WTC11 (cell line): ENCODE results near the gene ERC1. TPM values are rescaled to one million over a fixed set of nuclear protein-coding genes. Genes with fewer than 3 reads are reported as not detected.

ENCODE experiments used
- ATAC-seq: fragments of 200-7000 bp; cut with Tn5 transposase; 2 replicates; pipeline ENCODE4 v1.10.0; 2021; ENCODE audit warnings: mild to moderate bottlenecking, moderate library complexity
- CTCF ChIA-PET: fragments of 300-600 bp; sonication (Branson Sonifier 250); formaldehyde crosslinking; loops from one replicate; lab custom pipeline; 2021; ENCODE audit warnings: antibody characterized with exemption; lab: Charles Lee
- POLR2A ChIA-PET: fragments of 350-600 bp; sonication (Branson Sonifier 250); formaldehyde crosslinking; loops from one replicate; lab custom pipeline; 2021; ENCODE audit warnings: antibody characterized with exemption; lab: Charles Lee
- DNase-seq: peaks from one replicate; pipeline ENCODE4 v3.0.0; 2021; ENCODE audit warnings: low spot score
- H3K27ac Mint-ChIP-seq: 2 replicates; pipeline ENCODE4 v1.8.0; 2021; ENCODE audit warnings: mixed read lengths
- H3K27me3 Mint-ChIP-seq: 2 replicates; pipeline ENCODE4 v1.8.0; 2021; ENCODE audit warnings: low read depth, mild to moderate bottlenecking, moderate library complexity, mixed read lengths
- H3K36me3 Mint-ChIP-seq: 2 replicates; pipeline ENCODE4 v1.8.0; 2021; ENCODE audit warnings: mixed read lengths
- H3K4me1 Mint-ChIP-seq: 2 replicates; pipeline ENCODE4 v1.8.0; 2022; ENCODE audit warnings: mixed read lengths
- H3K4me3 Mint-ChIP-seq: 2 replicates; pipeline ENCODE4 v1.8.0; 2021; ENCODE audit warnings: mild to moderate bottlenecking, moderate library complexity, mixed read lengths
- H3K9me3 Mint-ChIP-seq: 2 replicates; pipeline ENCODE4 v1.8.0; 2021; ENCODE audit warnings: mixed read lengths
- ATF1 ChIP-seq: sonication (generic); formaldehyde crosslinking; IDR thresholded peaks from 2 replicates; pipeline ENCODE4 v1.8.1; 2023; ENCODE audit warnings: mild to moderate bottlenecking, moderate library complexity, missing genetic modification reagents
- FOXK1 ChIP-seq: sonication (generic); formaldehyde crosslinking; IDR thresholded peaks from 2 replicates; pipeline ENCODE4 v1.8.0; 2022; ENCODE audit warnings: mild to moderate bottlenecking, moderate library complexity, missing genetic modification reagents
- GTF2I ChIP-seq: fragments of 250-450 bp; sonication (Bioruptor Pico); conservative IDR thresholded peaks from 2 replicates; pipeline ENCODE4 v1.4.0; 2021; ENCODE audit warnings: mild to moderate bottlenecking
- JAZF1 ChIP-seq: fragments of 250-450 bp; sonication (Bioruptor Pico); IDR thresholded peaks from 2 replicates; pipeline ENCODE4 v1.9.0; 2021; ENCODE audit warnings: moderate library complexity, mild to moderate bottlenecking, inconsistent platforms
- KAT7 ChIP-seq: sonication (generic); formaldehyde crosslinking; IDR thresholded peaks from 2 replicates; pipeline ENCODE4 v1.8.1; 2023; ENCODE audit warnings: missing genetic modification reagents, mild to moderate bottlenecking, borderline replicate concordance
- MXD4 ChIP-seq: fragments of 250-450 bp; sonication (Bioruptor Pico); IDR thresholded peaks from 2 replicates; pipeline ENCODE4 v1.8.0; 2021; ENCODE audit warnings: mild to moderate bottlenecking, moderate library complexity, borderline replicate concordance
- NR1H2 ChIP-seq: sonication (generic); formaldehyde crosslinking; IDR thresholded peaks from 2 replicates; pipeline ENCODE4 v1.9.0; 2021; ENCODE audit warnings: mild to moderate bottlenecking, moderate library complexity, missing genetic modification reagents
- TEAD1 ChIP-seq: sonication (generic); formaldehyde crosslinking; IDR thresholded peaks from 2 replicates; pipeline ENCODE4 v1.8.0; 2022; ENCODE audit warnings: mild to moderate bottlenecking, missing genetic modification reagents
- ZNF263 ChIP-seq: sonication (generic); formaldehyde crosslinking; IDR thresholded peaks from 2 replicates; pipeline ENCODE4 v1.8.1; 2022; ENCODE audit warnings: low read depth, mild to moderate bottlenecking, moderate library complexity, missing genetic modification reagents
- total RNA-seq: library from RNA; stranded (reverse); gene quantifications from 3 replicates; pipeline ENCODE4 v1.2.3, GENCODE V29; 2021
- TF ChIP-seq, protein P1 (sequence below): fragments of 250-450 bp; sonication (Bioruptor Pico); IDR thresholded peaks from 2 replicates; pipeline ENCODE4 v1.9.0; 2021; ENCODE audit warnings: moderate library complexity, mild to moderate bottlenecking, inconsistent platforms, borderline replicate concordance
- TF ChIP-seq, protein P2 (sequence below): sonication (generic); formaldehyde crosslinking; conservative IDR thresholded peaks from 2 replicates; pipeline ENCODE4 v1.8.1; 2022; ENCODE audit warnings: mild to moderate bottlenecking, missing genetic modification reagents
- TF ChIP-seq, protein P3 (sequence below): fragments of 250-450 bp; sonication (Bioruptor Pico); IDR thresholded peaks from 2 replicates; pipeline ENCODE4 v1.9.0; 2021; ENCODE audit warnings: mild to moderate bottlenecking
- TF ChIP-seq, protein P4 (sequence below): sonication (generic); formaldehyde crosslinking; IDR thresholded peaks from 2 replicates; pipeline ENCODE4 v1.8.0; 2022; ENCODE audit warnings: mild to moderate bottlenecking, missing genetic modification reagents
- TF ChIP-seq, protein P5 (sequence below): sonication (generic); formaldehyde crosslinking; IDR thresholded peaks from 2 replicates; pipeline ENCODE4 v1.8.1; 2023; ENCODE audit warnings: mild to moderate bottlenecking, missing genetic modification reagents, borderline replicate concordance
- TF ChIP-seq, protein P6 (sequence below): fragments of 200-600 bp; IDR thresholded peaks from 2 replicates; pipeline ENCODE4 v1.8.0; 2022; ENCODE audit warnings: antibody characterized with exemption
- TF ChIP-seq, protein P7 (sequence below): sonication (generic); formaldehyde crosslinking; conservative IDR thresholded peaks from 2 replicates; pipeline ENCODE4 v1.8.1; 2023; ENCODE audit warnings: mild to moderate bottlenecking, low read depth, missing genetic modification reagents, moderate library complexity
- TF ChIP-seq, protein P8 (sequence below): sonication (generic); formaldehyde crosslinking; IDR thresholded peaks from 2 replicates; pipeline ENCODE4 v1.8.1; 2022; ENCODE audit warnings: missing genetic modification reagents, borderline replicate concordance

Gene ERC1
- total RNA-seq, 1 experiment from 2014 or later: 47.5 TPM

DNA sequence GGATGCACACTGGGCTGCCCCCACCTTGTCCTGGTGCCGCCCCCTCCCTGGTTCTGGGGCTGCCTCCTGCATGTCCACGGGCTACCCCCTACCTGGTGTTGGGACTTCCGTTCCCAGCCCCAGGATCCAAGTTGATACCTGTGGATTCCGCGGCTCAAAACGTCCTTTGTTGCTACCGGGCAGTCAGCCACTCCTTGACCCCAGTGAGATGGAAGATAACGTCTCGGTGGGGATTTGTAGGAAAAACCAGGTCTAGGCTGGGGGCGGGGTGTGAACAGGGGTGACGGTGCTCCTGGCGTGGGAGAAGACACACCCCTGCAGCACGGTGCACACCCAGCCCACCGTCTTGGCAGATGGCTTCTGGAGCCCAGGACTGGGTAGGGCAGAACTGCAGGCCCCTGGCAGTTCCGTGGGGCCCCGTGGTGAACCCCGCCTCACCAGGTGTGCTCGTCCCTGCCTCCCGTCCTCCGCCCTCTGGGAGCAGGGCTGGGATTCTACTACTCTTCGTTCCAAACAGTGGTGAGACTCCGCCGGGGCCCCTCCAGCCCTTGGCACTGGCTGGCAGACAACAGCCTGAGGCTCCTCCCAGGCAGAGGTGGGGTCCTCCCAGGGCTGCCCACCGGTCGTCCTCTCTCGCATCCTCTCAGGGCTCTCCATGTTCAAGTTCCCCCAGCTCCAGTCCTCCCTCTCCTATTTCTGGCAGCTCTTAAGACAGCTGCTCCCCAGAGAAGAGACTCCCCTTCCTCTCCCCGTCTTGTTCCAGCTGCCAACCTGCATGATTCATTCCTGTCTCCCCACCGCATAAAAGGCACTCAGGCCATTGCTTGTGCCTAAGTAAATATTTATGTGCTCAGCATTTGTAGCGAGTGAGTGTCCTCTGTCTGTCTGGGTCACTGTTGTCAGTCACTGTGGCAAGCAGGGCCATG, 527.8 kb downstream of the ERC1 start:
- Mint-ChIP-seq H3K36me3 (no peaks in the 10 kb centered on the region), H3K4me1 (peaks cover 23% of the 10 kb centered on the region), H3K27ac (no peak overlapping the region), H3K4me3 (no peak overlapping the region), H3K27me3 (no peaks in the 10 kb centered on the region; the same call in 1 of the 2 replicates), H3K9me3 (peaks cover 12% of the 10 kb centered on the region)
- ATAC-seq (no peak), DNase-seq (no peak)
- POLR2A ChIA-PET: no interaction called here
- CTCF ChIA-PET: interaction anchor here (1.0 to 3.7 kb wide), 5 partner anchors 13 to 87 kb away, joined by 3 to 44 read pairs (median 10); no protein-coding TSS in a partner anchor
- TF ChIP-seq ATF1 (no peak), ZNF263 (CRISPR knock-in tag) (0 out of 2 replicates have a peak, but pooled peaks have one; percentile 41)

DNA sequence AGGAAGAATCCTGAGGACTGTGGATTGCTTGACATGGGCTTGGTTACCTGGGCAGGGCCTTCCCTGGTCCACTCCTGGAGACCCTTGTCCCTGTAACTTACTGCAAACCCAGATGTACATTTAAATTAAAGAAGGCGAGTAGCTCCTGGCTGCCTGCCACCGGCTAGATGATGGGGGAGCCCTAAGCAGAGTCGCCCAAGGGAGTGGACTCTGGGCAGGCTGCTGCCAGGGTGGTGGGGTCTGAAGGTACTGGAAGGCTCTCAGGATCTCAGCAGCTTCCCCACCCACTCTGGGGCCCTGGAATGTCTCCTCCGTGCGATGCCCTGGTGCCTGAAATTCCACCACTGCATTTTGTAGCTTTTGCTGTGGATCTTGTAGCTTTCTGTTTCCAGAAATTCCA, 528.6 kb downstream of the ERC1 start:
- H3K4me3 Mint-ChIP-seq: no peak overlapping the region
- H3K9me3 Mint-ChIP-seq: peaks cover 10% of the 10 kb centered on the region
- ChIA-PET CTCF (interaction anchor here (0.6 to 3.7 kb wide), 3 partner anchors 16 to 170 kb away, joined by 3 to 44 read pairs (median 3); no protein-coding TSS in a partner anchor), POLR2A (no interaction called here)
- H3K27ac Mint-ChIP-seq: no peak overlapping the region
- DNase-seq: no peak
- no peak for ATAC-seq
- H3K27me3 Mint-ChIP-seq: peaks cover 6% of the 10 kb centered on the region
- no peaks in the 10 kb centered on the region for H3K36me3 Mint-ChIP-seq
- peaks cover 30% of the 10 kb centered on the region for H3K4me1 Mint-ChIP-seq
- TF ChIP-seq, protein P1, sequence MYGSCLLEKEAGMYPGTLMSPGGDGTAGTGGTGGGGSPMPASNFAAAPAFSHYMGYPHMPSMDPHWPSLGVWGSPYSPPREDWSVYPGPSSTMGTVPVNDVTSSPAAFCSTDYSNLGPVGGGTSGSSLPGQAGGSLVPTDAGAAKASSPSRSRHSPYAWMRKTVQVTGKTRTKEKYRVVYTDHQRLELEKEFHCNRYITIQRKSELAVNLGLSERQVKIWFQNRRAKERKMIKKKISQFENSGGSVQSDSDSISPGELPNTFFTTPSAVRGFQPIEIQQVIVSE (CRISPR knock-in tag): no peak
- no peak for TF ChIP-seq FOXK1 (CRISPR knock-in tag)
- TF ChIP-seq, protein P2, sequence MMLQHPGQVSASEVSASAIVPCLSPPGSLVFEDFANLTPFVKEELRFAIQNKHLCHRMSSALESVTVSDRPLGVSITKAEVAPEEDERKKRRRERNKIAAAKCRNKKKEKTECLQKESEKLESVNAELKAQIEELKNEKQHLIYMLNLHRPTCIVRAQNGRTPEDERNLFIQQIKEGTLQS (CRISPR knock-in tag): no peak
- TF ChIP-seq, protein P3, sequence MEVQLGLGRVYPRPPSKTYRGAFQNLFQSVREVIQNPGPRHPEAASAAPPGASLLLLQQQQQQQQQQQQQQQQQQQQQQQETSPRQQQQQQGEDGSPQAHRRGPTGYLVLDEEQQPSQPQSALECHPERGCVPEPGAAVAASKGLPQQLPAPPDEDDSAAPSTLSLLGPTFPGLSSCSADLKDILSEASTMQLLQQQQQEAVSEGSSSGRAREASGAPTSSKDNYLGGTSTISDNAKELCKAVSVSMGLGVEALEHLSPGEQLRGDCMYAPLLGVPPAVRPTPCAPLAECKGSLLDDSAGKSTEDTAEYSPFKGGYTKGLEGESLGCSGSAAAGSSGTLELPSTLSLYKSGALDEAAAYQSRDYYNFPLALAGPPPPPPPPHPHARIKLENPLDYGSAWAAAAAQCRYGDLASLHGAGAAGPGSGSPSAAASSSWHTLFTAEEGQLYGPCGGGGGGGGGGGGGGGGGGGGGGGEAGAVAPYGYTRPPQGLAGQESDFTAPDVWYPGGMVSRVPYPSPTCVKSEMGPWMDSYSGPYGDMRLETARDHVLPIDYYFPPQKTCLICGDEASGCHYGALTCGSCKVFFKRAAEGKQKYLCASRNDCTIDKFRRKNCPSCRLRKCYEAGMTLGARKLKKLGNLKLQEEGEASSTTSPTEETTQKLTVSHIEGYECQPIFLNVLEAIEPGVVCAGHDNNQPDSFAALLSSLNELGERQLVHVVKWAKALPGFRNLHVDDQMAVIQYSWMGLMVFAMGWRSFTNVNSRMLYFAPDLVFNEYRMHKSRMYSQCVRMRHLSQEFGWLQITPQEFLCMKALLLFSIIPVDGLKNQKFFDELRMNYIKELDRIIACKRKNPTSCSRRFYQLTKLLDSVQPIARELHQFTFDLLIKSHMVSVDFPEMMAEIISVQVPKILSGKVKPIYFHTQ (CRISPR knock-in tag): no peak
- no peak for TF ChIP-seq KAT7 (CRISPR knock-in tag)
- no peak for TF ChIP-seq MXD4 (CRISPR knock-in tag)
- TF ChIP-seq, protein P4, sequence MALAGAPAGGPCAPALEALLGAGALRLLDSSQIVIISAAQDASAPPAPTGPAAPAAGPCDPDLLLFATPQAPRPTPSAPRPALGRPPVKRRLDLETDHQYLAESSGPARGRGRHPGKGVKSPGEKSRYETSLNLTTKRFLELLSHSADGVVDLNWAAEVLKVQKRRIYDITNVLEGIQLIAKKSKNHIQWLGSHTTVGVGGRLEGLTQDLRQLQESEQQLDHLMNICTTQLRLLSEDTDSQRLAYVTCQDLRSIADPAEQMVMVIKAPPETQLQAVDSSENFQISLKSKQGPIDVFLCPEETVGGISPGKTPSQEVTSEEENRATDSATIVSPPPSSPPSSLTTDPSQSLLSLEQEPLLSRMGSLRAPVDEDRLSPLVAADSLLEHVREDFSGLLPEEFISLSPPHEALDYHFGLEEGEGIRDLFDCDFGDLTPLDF (CRISPR knock-in tag): no peak
- TF ChIP-seq, protein P5, sequence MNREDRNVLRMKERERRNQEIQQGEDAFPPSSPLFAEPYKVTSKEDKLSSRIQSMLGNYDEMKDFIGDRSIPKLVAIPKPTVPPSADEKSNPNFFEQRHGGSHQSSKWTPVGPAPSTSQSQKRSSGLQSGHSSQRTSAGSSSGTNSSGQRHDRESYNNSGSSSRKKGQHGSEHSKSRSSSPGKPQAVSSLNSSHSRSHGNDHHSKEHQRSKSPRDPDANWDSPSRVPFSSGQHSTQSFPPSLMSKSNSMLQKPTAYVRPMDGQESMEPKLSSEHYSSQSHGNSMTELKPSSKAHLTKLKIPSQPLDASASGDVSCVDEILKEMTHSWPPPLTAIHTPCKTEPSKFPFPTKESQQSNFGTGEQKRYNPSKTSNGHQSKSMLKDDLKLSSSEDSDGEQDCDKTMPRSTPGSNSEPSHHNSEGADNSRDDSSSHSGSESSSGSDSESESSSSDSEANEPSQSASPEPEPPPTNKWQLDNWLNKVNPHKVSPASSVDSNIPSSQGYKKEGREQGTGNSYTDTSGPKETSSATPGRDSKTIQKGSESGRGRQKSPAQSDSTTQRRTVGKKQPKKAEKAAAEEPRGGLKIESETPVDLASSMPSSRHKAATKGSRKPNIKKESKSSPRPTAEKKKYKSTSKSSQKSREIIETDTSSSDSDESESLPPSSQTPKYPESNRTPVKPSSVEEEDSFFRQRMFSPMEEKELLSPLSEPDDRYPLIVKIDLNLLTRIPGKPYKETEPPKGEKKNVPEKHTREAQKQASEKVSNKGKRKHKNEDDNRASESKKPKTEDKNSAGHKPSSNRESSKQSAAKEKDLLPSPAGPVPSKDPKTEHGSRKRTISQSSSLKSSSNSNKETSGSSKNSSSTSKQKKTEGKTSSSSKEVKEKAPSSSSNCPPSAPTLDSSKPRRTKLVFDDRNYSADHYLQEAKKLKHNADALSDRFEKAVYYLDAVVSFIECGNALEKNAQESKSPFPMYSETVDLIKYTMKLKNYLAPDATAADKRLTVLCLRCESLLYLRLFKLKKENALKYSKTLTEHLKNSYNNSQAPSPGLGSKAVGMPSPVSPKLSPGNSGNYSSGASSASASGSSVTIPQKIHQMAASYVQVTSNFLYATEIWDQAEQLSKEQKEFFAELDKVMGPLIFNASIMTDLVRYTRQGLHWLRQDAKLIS (CRISPR knock-in tag): no peak
- TF ChIP-seq, protein P6, sequence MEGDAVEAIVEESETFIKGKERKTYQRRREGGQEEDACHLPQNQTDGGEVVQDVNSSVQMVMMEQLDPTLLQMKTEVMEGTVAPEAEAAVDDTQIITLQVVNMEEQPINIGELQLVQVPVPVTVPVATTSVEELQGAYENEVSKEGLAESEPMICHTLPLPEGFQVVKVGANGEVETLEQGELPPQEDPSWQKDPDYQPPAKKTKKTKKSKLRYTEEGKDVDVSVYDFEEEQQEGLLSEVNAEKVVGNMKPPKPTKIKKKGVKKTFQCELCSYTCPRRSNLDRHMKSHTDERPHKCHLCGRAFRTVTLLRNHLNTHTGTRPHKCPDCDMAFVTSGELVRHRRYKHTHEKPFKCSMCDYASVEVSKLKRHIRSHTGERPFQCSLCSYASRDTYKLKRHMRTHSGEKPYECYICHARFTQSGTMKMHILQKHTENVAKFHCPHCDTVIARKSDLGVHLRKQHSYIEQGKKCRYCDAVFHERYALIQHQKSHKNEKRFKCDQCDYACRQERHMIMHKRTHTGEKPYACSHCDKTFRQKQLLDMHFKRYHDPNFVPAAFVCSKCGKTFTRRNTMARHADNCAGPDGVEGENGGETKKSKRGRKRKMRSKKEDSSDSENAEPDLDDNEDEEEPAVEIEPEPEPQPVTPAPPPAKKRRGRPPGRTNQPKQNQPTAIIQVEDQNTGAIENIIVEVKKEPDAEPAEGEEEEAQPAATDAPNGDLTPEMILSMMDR: no peak
- TF ChIP-seq GTF2I: no peak
- TF ChIP-seq, protein P7, sequence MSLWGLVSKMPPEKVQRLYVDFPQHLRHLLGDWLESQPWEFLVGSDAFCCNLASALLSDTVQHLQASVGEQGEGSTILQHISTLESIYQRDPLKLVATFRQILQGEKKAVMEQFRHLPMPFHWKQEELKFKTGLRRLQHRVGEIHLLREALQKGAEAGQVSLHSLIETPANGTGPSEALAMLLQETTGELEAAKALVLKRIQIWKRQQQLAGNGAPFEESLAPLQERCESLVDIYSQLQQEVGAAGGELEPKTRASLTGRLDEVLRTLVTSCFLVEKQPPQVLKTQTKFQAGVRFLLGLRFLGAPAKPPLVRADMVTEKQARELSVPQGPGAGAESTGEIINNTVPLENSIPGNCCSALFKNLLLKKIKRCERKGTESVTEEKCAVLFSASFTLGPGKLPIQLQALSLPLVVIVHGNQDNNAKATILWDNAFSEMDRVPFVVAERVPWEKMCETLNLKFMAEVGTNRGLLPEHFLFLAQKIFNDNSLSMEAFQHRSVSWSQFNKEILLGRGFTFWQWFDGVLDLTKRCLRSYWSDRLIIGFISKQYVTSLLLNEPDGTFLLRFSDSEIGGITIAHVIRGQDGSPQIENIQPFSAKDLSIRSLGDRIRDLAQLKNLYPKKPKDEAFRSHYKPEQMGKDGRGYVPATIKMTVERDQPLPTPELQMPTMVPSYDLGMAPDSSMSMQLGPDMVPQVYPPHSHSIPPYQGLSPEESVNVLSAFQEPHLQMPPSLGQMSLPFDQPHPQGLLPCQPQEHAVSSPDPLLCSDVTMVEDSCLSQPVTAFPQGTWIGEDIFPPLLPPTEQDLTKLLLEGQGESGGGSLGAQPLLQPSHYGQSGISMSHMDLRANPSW (CRISPR knock-in tag): no peak
- TF ChIP-seq, protein P8, sequence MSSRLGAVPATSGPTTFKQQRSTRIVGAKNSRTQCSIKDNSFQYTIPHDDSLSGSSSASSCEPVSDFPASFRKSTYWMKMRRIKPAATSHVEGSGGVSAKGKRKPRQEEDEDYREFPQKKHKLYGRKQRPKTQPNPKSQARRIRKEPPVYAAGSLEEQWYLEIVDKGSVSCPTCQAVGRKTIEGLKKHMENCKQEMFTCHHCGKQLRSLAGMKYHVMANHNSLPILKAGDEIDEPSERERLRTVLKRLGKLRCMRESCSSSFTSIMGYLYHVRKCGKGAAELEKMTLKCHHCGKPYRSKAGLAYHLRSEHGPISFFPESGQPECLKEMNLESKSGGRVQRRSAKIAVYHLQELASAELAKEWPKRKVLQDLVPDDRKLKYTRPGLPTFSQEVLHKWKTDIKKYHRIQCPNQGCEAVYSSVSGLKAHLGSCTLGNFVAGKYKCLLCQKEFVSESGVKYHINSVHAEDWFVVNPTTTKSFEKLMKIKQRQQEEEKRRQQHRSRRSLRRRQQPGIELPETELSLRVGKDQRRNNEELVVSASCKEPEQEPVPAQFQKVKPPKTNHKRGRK (CRISPR knock-in tag): no peak
- TF ChIP-seq JAZF1: no peak
- TF ChIP-seq NR1H2 (CRISPR knock-in tag): no peak
- no peak for TF ChIP-seq TEAD1 (CRISPR knock-in tag)
